SK-N-MC (cell line): ENCODE data around the gene MEA1.

Source experiments
- DNase-seq: peaks from one replicate; pipeline ENCODE4 v3.0.0-alpha.2; 2011; ENCODE audit warnings: low read depth, low spot score
- H3K27ac ChIP-seq: fragments of 200-600 bp; sonication (generic); 2 replicates; pipeline ENCODE4 v1.5.1; 2016; ENCODE audit warnings: mixed run types
- H3K36me3 ChIP-seq: fragments of 200-600 bp; sonication (generic); 2 replicates; pipeline ENCODE4 v1.6.1; 2017; ENCODE audit warnings: antibody characterized with exemption, low read length, mixed read lengths; ENCODE audit not compliant: insufficient read depth
- H3K4me3 ChIP-seq: fragments of 200-600 bp; sonication (generic); 2 replicates; pipeline ENCODE4 v1.5.1; 2016
- H3K9ac ChIP-seq: fragments of 200-600 bp; sonication (generic); 2 replicates; pipeline ENCODE4 v1.8.0; 2017; ENCODE audit warnings: mixed run types, mixed read lengths; ENCODE audit not compliant: insufficient read length
- H3K9me3 ChIP-seq: fragments of 200-600 bp; sonication (generic); 2 replicates; pipeline ENCODE4 v1.6.1; 2017; ENCODE audit warnings: low read depth, mild to moderate bottlenecking, antibody characterized with exemption, low read length, moderate library complexity, mixed read lengths
- EZH2 ChIP-seq: fragments of 200-600 bp; sonication (generic); IDR thresholded peaks from one replicate; pipeline ENCODE4 v1.6.1; 2017; ENCODE audit warnings: antibody characterized with exemption
- FOXP2 ChIP-seq: optimal IDR thresholded peaks from 2 replicates; pipeline ENCODE3; 2011; ENCODE audit warnings: mild to moderate bottlenecking, moderate library complexity; ENCODE audit not compliant: insufficient read depth; ENCODE audit errors: extremely low read length, control extremely low read depth
- POLR2AphosphoS5 ChIP-seq: IDR thresholded peaks from 2 replicates; pipeline ENCODE4 v1.6.1; 2012; ENCODE audit warnings: mild to moderate bottlenecking, low read depth, low read length, borderline replicate concordance

Gene MEA1

GRCh38 chr6:43055966-43056365, 42.2 kb upstream of the MEA1 start:
- Histone ChIP-seq H3K4me3 (no peak overlapping the region), H3K9ac (no peak overlapping the region), H3K9me3 (no peaks in the 10 kb centered on the region), H3K36me3 (peaks cover 21% of the 10 kb centered on the region; the same call in 1 of the 2 replicates), H3K27ac (no peak overlapping the region)
- TF ChIP-seq POLR2AphosphoS5, result no peak
- no peak for TF ChIP-seq FOXP2
- no peak for TF ChIP-seq EZH2
- no peak for DNase-seq

- H3K27ac ChIP-seq, result peak overlapping the region; percentile 83
- H3K36me3 ChIP-seq, result peaks cover 34% of the 10 kb centered on the region; the same call in 1 of the 2 replicates
- peak overlapping the region; percentile 86 for H3K4me3 ChIP-seq
- no peaks in the 10 kb centered on the region for H3K9me3 ChIP-seq
- DNase-seq, result no peak
- peak overlapping the region; percentile 21 for H3K9ac ChIP-seq
- TF ChIP-seq POLR2AphosphoS5 (no peak), EZH2 (no peak), FOXP2 (no peak)
These were observed 40.6 kb upstream of the MEA1 start for GRCh38 chr6:43054206-43054943.

DNA sequence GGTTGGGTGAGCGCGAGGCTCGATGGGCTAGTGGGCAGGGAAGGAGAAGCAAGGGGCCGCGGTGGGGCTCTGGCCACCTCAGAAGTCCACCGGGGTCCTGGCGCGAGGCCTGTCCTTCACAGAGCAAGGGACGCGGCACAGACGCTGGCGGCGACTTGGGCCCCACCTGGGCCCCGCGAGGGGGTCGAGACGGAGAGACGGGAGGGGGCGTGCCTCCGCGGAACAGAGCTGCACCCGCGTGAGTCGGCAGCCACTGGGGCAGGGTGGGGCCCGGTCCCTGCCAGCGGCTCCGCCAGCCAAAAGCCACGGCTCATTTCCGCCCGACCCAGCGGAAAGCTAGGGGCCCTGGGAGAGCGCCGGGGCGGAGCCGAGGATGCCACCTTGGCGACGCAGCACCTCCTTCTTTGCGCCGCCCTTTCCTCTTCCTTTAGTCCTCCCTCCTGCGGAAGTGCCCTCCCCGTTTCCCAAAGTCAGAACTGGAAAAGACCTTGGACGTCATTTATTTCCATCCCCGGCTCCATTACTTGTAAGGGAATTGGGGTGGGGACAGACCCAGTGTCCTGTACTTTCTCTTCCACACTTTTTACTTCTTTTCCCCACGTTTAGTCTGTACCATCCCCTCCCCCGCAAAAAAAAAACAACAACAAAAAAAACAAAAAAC, 39.9 kb upstream of the MEA1 start, which contains the start of gene CUL7:
CUL7 (minus strand) TSS at position 307 of the 661 bp plus-strand sequence. CDS start 1,063 bp downstream, outside the sequence.
- DNase-seq, result peak; percentile 79
- Histone ChIP-seq H3K27ac (peak within 1 kb of the TSS; percentile 90), H3K9me3 (no peaks in the 10 kb centered on the region), H3K9ac (peak within 1 kb of the TSS; percentile 96), H3K36me3 (peaks cover 39% of the 10 kb centered on the region; the same call in 1 of the 2 replicates), H3K4me3 (peak within 1 kb of the TSS; percentile 86)
- peak; percentile 46 for TF ChIP-seq FOXP2
- TF ChIP-seq EZH2, result no peak
- TF ChIP-seq POLR2AphosphoS5, result peak; percentile 97

GRCh38 chr6:43052842-43053544, 39.2 kb upstream of the MEA1 start:
- DNase-seq, result no peak

GRCh38 chr6:43052225-43052841, 38.6 kb upstream of the MEA1 start:
- no peaks in the 10 kb centered on the region for H3K9me3 ChIP-seq
- peak overlapping the region; percentile 86 for H3K4me3 ChIP-seq
- H3K9ac ChIP-seq, result peak overlapping the region; percentile 96
- TF ChIP-seq FOXP2, result no peak
- no peak for TF ChIP-seq POLR2AphosphoS5
- no peak for TF ChIP-seq EZH2
- 0 out of 2 replicates have a peak overlapping the region, but pooled peaks have one; percentile 28 for H3K27ac ChIP-seq
- peaks cover 37% of the 10 kb centered on the region; the same call in 1 of the 2 replicates for H3K36me3 ChIP-seq
- no peak for DNase-seq

More at GRCh38 chr6:43052842-43053544, 39.2 kb upstream of the MEA1 start:
- Histone ChIP-seq H3K36me3 (peaks cover 43% of the 10 kb centered on the region; the same call in 1 of the 2 replicates), H3K27ac (peak overlapping the region; percentile 90), H3K9me3 (no peaks in the 10 kb centered on the region), H3K4me3 (peak overlapping the region; percentile 86), H3K9ac (peak overlapping the region; percentile 96)
- TF ChIP-seq EZH2 (no peak), POLR2AphosphoS5 (no peak), FOXP2 (no peak)

DNA sequence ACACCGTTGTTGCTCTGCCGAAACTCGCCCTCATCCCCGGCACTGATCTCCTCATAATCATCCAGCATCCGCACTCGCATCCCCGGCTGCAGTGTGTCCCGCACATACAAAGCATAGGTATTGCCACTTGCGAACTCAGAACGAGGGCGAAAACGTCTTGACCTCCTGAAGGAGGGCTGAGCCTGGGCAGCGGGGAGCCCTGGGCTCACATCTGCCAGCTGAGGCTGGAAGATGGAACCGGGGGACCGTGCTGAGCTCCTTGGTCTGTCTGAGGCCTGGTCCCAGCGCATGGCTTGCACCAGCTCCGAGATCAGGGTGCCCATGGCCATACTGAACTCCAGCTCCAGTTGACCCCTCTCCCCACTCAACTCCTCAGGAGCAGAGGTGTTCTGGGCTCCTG, 37.2 kb upstream of the MEA1 start:
- Histone ChIP-seq H3K27ac (no peak overlapping the region), H3K4me3 (no peak overlapping the region), H3K9ac (no peak overlapping the region), H3K9me3 (no peaks in the 10 kb centered on the region), H3K36me3 (peaks cover 42% of the 10 kb centered on the region; the same call in 1 of the 2 replicates)
- no peak for DNase-seq
- TF ChIP-seq POLR2AphosphoS5, result no peak
- no peak for TF ChIP-seq EZH2
- no peak for TF ChIP-seq FOXP2

DNA sequence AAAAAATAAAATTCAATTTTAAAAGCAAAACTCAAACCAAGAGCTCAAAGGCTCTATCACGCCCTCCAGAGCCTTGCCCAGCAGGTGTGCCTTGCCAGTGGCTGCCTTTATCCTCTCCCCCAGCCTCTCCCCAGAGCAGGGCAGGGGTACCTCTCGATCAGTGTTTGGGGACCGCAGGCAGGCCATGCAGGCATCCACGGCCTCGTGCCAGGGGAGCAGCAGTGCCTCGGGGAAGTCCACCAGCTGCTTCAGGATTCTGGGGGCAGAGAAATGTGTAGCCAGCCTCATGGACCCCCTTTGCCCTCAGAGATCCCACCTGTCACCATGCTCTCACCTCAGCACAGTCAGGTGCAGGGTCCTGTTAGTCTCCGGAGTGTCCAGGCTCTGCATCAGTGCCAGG, 34.3 kb upstream of the MEA1 start:
- TF ChIP-seq POLR2AphosphoS5 (no peak), FOXP2 (no peak), EZH2 (no peak)
- peaks cover 46% of the 10 kb centered on the region; the same call in 1 of the 2 replicates for H3K36me3 ChIP-seq
- no peak overlapping the region for H3K9ac ChIP-seq
- no peaks in the 10 kb centered on the region for H3K9me3 ChIP-seq
- no peak overlapping the region for H3K27ac ChIP-seq
- DNase-seq, result no peak
- no peak overlapping the region for H3K4me3 ChIP-seq
